Muscle of arm (tissue), 12 donors: ENCODE results near the gene ZMIZ1. TPM values are rescaled to one million over a fixed set of nuclear protein-coding genes. Genes with fewer than 3 reads are reported as not detected.

Experiments used
- DNase-seq: peaks from one replicate; pipeline ENCODE4 v3.0.0-alpha.2; 2013
- polyA plus RNA-seq, 12 donors: library from polyadenylated mRNA; unstranded; fragments of 120-200 nt; gene quantifications; one replicate each; pipeline ENCODE4 v1.2.1, GENCODE V29; 2013; ENCODE audit not compliant: insufficient read length in 12 of 12

The ZMIZ1 gene
- polyA plus RNA-seq, 12 donors: 27.7 to 66.3 (median 34.3) TPM; not detected in 1

DNA sequence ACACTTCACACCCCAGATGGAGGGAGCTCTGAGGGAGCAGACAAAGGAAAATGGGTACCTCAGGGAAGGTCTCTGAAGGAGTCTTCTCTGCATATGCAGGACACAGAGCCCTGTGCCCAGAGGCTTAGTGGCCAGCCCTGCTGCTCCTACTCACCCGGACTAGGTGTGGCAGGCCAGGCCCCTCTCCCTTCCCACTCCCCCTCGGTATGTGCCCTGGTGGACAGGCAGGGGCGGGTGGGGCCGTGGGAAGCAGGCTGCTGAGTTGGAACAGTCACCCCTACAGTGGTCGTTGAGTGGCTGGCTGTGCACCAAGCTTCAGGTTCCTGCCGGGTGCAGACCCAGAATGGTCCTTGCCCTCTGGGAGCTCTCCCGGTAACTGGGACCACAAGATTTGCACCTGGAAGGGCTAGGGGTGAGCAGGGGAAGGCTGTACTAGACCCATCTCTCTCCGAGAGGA is 68.6 kb downstream of the ZMIZ1 start:
- DNase-seq: no peak

DNA sequence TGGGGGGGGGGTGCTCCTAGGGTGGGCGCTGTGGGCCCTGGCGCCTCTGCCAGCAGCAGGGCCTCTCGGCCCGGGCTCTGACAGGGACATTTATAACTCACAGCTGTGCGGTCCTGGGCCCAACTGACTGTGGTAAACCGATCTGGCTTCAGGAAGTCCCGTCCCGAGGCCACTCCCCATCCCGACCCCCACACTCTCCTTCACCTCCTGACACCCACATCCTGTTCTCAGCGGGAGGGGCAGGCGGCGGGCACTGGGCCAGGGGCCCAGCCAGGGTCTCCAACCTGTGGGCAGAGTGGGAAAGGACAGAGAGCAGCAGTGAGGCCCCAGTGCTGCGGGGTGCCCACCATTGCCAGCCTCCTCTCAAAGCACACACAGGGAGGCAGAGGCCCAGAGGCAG is 69.1 kb downstream of the ZMIZ1 start:
- DNase-seq: peak; percentile 48

DNA sequence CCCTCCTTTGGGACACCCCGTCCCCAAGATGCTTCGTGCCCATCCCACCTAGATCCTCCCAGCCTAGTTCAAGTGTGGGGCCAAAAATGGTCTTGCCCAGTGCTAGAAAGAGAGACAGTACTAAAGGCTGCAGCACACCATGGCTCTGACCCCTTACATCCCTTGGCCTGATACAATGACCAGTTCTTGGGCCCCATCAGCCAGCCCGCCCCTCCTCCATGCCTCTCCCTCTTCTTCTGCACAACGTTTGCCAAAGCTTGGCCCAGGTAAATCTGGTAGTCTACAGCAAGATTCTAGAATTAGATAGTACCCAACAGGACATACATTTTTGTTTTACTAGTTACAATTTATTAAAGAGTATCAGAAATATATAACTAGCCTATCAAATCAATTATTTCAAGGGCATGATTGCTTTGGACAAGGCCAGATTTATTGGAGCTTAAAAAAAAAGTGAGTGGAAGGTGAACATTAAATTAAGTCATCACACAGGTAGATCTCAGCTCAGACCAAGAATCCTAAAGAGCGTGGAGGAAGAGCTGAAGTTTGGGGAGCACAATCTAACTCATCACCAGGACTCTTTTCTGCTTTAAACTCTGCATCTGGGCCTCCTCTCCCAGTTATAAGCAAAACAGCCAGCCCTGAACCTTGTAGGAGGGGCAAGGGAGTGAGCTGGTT is 69.8 kb downstream of the ZMIZ1 start:
- no peak for DNase-seq

DNA sequence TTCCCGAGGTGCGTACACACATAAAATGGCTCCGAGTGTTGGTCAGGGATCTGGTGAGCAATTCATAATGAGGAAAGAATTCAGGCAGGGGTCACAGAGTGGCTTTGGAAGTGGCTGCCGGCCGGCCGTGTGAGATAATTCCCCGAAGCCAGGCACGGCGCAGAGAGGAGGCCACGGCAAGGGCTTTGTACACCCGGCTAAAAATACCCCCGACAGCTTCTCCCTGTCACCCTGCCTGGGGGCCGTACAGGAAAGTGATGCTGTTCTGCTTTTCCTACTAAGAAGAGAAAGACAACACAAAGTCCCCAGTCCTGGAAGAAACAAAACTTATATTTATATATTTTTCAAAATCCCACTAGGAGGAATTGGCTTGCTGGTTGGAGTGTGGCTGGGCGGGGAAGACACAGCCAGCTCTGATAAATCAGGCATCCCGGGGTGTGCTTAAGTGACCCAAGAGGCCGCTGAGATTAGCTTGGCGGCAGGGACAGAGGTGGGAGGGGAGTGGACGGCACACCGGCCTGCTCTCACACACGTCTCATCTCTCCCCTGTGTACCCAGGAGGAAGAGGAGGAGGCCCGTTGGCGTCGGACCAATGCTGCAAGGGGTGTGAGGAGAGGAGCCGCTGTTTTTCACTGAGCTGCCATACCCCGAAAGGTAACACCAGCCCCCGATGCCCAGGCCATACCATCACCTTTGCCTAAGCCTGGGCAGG is 70.5 kb downstream of the ZMIZ1 start:
- DNase-seq: peak; percentile 62

DNA sequence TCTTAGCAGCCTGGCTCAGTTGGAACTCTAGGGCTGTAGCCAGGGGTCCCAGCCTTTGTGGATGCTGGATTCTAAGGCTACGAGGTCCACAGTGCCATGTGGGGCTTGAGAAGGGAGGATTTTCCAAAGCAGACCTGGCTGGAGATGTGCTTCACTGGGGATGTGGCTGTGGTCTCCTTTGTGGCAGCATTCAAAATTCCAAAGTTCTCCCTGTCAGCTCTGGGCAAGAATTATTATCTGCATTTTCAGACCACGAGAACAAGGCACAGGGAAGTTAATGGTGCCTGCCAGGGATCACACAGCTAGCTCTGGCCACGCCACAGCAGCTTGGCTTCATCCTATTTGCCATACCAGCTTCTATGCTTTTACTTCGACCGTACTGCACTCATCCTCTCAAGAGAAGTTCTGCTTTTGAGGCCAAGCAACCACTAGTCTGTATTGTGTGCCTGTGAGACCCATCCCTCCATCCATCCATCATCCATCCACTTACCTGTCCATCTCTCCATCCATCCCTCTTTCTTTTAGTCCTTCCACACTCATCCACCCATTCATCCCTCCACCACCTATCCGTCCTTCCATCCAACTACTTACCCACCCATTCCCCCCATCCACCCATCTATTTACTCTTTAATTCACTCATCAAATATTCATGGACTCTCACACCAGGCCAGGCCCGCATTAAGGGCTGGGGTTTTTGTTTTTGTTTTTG is 71.5 kb downstream of the ZMIZ1 start:
- DNase-seq: no peak

DNA sequence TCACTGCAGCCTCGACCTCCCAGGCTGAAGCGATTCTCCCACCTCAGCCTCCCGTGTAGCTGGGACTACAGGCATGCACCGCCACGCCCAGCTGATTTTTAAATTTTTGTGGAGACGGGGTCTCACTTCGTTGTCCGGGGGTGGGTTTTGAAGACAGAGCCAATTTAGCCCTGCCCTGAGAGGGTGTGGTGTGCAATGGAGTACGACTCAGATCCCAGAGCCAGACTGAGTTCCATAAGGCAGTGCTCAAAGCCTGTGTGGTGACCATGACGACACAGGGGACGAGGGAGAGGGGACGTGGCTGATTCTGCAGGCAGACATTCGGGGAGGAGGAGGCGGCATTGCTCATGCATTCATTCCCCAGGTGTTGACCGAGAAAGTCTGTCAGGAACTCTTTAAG is 72.1 kb downstream of the ZMIZ1 start:
- no peak for DNase-seq

DNA sequence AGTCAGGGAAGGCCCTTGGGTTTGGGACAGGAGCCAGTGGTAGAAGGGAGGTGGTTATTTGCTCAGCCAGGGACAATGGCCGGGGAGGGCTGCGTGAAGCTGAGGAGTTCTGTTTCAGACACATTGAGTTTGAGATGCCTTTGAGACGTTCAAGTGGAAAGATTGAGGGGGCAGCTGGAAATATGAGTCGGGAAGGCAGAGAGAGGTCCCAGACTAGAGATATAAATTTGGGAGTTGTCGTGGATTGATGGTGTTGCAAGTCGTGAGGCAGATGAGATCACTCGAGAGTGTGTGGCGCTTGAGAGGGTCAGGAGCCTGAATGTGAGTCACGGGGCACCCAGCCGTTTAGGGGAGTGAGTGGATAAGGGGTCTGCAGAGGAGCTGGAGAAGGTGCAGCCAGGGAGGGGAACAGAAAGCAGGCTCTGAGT is 73.3 kb downstream of the ZMIZ1 start:
- peak; percentile 58 for DNase-seq

DNA sequence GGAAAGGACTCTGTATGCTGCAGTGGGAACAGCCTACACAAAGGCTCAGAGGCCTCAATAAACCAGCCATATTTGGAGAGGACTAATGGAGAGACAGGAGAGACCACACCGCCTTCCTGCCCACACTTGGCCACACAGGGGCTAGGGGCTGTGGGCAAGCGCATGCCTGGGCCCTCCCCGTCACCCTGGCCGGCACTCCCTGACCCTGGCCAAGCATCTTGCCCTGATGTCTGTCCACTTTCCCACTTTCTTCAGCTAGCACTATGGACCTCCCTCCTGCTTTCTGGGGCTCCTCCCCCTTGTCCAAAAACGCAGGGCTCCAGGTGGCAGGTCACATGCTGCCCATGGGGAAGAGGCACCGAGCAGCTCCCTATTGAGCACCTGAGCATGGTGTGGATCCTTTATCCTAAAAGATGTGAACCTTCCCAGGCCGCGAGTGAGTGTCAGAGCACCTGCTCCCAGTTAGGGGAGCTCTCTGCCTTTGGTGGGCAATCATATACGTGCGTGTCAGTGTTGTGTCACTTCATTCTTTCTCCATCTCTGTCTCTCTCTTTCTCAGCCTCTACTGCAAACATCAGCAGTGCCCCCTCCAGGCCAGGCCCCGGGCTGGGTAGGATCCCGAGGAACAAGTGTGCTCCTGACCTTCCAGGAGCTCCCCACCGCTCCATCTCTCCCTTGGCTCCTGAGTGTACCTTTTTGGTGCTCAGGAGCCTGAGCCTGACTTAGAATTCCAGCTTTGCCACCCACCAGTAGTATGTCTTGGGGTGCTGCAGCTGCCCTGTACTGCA is 74.0 kb downstream of the ZMIZ1 start:
- no peak for DNase-seq

DNA sequence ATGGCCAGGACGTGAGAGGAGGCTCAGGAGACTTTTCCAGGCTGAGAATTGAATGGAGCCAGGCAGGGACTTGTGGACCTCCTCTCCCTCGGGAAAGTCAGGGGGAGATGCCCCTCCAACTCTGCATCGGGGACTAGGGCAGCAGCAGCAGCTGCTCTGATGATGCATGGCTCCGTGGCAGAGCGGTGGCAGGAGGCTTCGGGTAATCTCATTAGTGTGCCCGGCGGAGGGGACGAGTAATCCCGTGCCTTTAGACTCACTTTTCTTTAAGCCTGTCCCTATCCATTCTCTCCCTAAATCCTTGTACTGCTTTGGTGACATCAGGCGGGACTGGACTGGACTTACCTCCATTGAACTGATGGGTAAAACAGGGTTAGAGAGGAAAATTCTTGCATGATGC is 75.1 kb downstream of the ZMIZ1 start:
- DNase-seq: no peak

DNA sequence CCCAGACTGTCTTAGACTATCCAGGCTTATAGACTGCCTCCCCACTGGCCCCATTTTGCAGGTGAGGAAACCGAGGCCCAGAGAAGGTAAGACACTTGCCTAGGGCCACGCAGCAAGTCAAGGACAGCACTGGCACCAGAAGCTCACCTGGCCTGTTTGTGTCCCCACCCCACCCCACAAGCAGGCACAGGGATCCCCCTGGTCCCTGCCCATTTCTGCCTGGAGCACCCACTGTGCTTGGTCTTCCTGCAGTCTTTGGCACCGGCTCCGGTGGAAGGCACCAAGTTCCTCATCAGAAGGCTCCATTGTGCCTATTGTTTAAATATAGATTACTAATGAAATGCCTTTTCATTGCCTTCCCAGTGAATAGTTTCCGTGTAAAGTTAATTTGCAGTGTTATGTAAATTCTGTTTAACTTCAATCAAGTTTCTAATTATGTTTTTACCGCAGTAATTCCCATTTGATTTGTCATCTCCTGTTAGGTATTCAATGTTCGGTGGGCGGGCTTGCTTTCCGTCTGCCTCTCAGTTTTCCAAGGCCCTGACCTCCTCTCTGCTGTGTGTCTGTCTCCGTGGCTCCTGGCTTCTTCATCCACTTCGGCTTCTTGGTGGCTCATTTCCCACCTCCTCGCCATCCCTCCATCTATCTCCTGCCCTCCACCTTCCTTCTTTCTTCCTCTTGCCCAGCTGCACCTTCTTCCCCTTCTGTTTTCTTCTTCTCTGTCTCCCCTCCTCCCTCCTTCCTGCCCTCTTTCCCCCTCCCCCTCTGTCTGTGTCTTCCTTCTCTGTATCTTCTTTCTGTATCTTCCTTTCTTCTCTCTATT is 75.8 kb downstream of the ZMIZ1 start:
- no peak for DNase-seq

DNA sequence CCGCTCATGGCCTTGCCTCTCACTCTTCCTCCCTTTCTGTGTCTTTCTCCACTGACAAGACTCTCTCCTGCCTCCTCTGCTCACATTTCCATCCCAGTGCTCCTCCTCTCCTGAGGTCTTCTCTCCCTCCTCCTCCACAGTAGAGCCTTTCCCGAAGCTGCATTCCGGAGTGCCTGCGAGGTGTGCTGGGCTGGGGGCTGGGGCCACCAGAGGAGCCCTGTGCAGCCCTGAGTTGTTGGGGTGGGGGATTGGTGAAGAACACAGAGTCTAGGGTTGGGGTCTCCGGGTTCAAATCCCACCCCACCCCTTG is 76.4 kb downstream of the ZMIZ1 start:
- DNase-seq: no peak

DNA sequence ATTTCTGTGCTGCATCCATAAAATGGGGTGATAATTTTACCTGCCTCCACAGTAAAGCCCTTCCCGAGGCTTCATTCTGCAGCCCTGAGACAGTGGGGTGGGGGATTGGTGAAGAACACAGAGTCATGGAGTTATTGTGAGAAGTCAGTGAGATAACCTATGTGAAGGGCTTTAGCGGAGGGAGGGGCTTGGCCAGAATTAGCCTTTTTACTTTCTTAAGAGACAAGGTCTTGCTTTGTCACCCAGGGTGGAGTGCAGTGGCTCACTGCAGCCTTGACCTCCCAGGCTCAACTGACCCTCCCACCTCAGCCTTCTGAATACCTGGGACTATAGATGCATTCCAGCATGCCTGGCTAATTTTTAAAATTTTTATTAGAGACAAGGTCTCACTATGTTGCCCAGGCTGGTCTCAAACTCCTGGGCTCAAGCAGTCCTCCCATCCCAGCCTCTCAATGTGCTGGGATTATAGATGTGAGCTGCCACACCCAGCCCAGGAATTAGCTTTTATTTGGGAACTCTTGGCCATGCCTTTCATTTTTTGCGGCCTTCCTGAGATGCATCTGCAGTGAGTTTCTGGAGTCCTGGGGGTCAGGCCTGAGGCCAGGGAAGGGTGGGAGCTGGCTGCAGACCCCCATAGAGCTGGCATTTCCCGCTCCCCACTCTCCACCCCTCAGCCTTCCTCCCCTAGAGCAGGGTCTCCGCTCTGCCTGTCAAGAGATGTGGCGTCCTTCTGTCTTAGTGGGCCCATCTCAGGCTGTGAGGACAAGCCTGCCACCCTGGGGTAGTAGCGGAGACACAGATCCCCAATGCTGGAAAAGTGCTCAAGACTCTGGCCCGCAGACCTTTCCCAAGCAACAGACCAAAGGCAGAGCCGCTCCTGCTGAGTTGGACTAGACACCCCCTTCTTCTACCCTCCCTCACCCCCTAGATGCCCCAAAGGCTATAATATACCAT is 77.0 kb downstream of the ZMIZ1 start:
- DNase-seq: no peak

DNA sequence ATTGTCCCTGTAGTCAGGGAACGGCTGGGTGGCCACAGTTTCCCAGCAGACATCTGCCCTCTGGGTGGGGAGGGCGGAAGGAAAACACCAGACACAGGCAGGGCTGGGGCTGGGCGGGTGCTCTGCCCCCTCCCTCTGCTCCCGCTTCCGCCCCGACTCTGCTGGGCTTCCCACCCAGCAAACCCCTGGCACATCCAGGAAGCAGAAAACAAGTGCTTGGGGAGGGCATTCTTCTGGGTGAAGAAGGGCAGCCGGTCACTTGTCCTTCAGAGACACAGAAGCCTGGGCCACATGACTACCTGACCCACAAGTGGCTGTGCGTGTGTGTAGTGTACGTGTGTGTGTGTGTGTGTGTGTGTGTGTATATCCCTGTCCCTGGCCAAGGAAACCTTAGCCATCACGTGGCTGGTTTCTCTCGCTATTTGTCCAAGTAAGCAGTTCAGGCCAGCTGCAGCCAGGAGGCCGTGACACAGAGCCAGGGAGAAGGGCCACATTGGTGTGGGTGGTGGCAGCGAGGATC is 77.9 kb downstream of the ZMIZ1 start:
- peak; percentile 65 for DNase-seq

DNA sequence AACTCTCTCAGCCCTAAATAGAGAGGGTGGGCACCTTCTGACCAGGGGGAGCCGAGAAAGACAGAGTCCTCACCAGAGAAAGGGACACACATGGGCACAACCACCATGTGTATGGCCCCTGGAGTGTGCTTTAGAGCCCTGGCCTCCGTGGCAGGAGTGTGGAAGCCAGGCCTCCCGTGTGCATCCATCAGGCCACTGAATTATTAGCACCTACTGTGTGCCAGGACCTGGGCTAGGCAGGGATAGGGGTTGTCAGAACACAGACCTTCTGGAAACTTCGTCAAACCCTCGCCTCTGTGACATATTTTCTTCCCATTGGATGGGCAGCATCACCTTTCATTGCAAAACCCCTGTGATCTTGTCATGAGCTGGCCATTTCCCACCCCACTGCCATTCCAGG is 78.5 kb downstream of the ZMIZ1 start:
- no peak for DNase-seq

DNA sequence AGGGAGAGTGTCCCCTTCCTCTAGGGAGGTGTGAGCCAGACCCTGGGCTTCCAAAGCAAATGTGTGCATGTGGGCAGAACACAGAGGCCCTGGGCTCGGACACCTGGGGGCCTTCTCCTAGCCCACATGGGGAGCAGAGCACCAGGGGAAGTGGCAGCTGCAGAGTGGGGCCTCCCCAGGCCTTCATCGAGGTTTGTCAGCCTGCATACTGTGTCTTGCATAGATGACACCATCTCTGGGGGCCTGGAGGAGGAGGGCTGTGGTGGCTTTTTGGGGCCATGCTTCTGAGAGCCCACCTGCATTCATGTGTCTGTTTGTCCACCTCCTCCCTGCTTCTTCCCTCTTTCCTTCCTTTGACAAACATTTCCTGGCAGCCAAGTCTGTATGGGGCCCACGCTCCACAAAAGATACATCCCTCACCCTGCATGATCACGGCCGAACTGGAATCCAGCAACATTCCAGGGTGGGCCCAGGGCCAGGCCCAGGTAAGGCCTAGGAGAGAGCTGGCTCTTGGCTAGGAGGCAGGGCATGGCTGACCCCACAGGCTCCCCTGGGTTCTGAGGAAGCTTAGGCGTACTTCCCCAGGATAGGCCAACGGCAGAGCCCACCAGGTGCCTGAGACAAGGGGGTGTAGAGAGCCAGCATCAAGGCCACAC is 79.2 kb downstream of the ZMIZ1 start:
- DNase-seq: no peak

DNA sequence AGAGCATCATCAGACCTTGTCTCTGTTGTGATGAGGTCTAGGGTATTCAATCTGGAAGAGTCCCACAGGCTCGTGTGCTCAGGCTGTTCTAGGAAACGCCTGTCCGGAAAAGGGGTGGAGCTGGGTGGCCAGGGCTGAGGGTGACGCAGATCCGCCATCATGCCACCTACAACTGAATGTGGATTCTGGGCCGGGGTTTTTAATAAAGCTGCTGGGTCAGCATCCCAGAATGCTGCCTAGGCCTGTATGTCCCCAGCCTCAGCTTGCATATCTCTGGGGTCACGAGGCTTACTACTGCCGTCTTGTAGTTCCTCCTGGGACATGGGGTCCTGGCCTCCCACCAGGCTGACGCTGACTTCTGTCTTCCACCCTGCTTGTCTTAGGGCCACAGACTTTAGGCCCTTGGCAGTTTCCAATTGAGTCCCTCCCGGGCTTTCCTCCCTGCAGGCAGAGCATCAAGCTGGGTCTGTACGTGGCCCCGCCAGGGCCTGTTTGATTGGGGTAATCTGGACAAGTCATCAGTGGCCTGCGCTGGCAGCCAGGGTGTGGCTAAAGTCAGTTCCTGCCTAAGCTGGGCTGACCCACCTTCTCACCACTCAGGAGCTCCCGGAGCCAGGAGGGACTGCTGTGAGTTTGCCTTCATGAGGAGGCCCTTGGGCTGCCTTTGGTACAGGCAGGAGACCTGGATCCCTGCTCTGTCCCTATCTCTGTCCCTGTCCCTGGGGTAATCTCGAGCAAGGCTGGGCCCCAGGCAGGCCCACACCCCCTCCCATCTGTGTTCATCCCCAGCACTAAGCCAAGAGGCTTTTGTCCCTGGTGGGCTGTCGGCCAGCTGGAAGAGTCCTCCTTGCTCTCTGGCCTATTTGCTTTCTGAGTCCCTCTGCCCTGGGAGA is 79.9 kb downstream of the ZMIZ1 start:
- peak; percentile 55 for DNase-seq

DNA sequence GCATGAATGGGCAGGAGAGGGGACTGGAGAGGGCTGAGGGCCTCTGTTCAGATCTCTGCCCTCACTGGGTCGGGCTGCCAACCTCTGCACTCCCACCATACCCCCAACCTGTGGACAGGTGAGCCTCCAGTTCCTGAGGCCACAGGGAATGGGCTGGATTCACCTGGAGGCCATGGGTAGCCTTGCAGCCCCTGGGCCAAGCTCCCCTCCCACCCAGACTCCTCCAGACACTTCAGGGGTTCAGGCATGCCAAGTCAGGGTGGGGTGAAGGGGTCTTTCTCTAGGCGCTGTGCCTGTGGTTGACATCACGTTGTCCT is 80.5 kb downstream of the ZMIZ1 start:
- DNase-seq: no peak

DNA sequence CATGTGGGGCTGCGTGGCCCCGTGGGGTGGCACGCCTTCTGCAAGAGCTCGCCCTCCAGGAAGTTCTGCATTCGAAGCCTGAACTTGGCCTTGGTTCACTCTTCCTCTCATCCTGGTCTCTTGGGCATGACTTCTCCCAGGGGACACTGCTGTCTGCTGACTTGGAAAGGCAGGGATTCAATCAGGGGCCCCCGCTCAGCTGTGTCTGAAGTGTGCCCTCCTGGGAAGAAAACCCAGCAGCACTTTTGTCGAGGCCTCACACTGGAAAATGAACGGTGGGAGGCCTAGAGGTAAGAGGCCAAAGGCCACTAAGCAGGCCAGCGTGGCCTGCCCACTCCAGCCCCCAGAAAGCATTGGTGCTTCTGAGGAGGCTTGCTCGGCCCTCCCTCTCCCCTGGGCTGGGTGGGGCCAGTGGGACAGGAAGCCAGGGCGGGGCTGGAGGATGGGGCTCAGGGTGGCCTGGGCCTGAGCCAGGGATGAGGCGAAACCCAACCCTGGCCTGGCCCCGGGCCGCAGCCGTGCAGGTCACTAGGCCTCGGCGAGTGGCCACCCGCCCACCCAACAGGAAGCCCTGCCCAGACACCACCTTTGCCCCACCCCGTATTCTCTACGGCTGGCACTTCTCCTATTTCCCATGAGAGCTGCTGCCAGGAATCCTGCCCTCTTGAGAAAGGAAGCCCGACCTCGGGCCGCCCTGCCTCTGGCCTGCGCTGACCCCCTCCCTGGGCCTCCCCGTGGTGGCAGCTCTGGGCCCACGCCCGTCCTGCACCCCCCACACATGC is 81.1 kb downstream of the ZMIZ1 start:
- DNase-seq: no peak
